H9 (cell line): Measurements from ENCODE around the gene TNFAIP8L1. TPM values are rescaled to one million over a fixed set of nuclear protein-coding genes. Genes with fewer than 3 reads are reported as not detected.

ENCODE experiments used
- DNase-seq: peaks from one replicate; pipeline ENCODE4 v3.0.0-alpha.2; 2017
- H2AFZ ChIP-seq: one replicate; pipeline ENCODE4 v1.6.1; 2013; ENCODE audit warnings: mild to moderate bottlenecking, low read length, control low read depth, moderate library complexity
- H2AK5ac ChIP-seq: 2 replicates; pipeline ENCODE4 v1.6.1; 2013; ENCODE audit warnings: low read length, control low read depth, mixed read lengths; ENCODE audit not compliant: insufficient read length
- H2BK120ac ChIP-seq: one replicate; pipeline ENCODE4 v1.6.1; 2013; ENCODE audit warnings: low read depth, mild to moderate bottlenecking, low read length, control low read depth, inconsistent platforms; ENCODE audit not compliant: poor library complexity, severe bottlenecking
- H2BK12ac ChIP-seq: 2 replicates; pipeline ENCODE4 v1.6.1; 2013; ENCODE audit warnings: low read length, control low read depth, mixed read lengths, low read depth; ENCODE audit not compliant: insufficient read length
- H2BK15ac ChIP-seq: 2 replicates; pipeline ENCODE4 v1.6.1; 2013; ENCODE audit warnings: low read depth, low read length, control low read depth
- H2BK20ac ChIP-seq: one replicate; pipeline ENCODE4 v1.6.1; 2013; ENCODE audit warnings: low read depth, mild to moderate bottlenecking, low read length, control low read depth, inconsistent platforms; ENCODE audit not compliant: poor library complexity, severe bottlenecking
- H2BK5ac ChIP-seq: 2 replicates; pipeline ENCODE4 v1.6.1; 2013; ENCODE audit warnings: low read length, control low read depth, mixed read lengths; ENCODE audit not compliant: insufficient read length
- H3K14ac ChIP-seq: 2 replicates; pipeline ENCODE4 v1.6.1; 2013; ENCODE audit warnings: low read length, control low read depth; ENCODE audit not compliant: insufficient read depth
- H3K18ac ChIP-seq: 2 replicates; pipeline ENCODE4 v1.6.1; 2013; ENCODE audit warnings: low read depth, mild to moderate bottlenecking, mixed read lengths, low read length, control low read depth; ENCODE audit not compliant: insufficient read length
- H3K23ac ChIP-seq: 2 replicates; pipeline ENCODE4 v1.6.1; 2013; ENCODE audit warnings: low read length, control low read depth, mixed read lengths, low read depth; ENCODE audit not compliant: insufficient read length
- H3K23me2 ChIP-seq: 2 replicates; pipeline ENCODE4 v1.6.1; 2013; ENCODE audit warnings: low read depth, mild to moderate bottlenecking, mixed read lengths, low read length, control low read depth; ENCODE audit not compliant: insufficient read length, poor library complexity, severe bottlenecking
- H3K27ac ChIP-seq: 2 replicates; pipeline ENCODE4 v1.5.1; 2013; ENCODE audit warnings: low read length, control low read depth, mixed read lengths, low read depth; ENCODE audit not compliant: insufficient read length
- H3K27me3 ChIP-seq: 2 replicates; pipeline ENCODE4 v1.6.1; 2013; ENCODE audit warnings: low read length, control low read depth, inconsistent platforms; ENCODE audit not compliant: insufficient read depth
- H3K4ac ChIP-seq: 2 replicates; pipeline ENCODE4 v1.6.1; 2013; ENCODE audit warnings: low read depth, mild to moderate bottlenecking, control low read depth, inconsistent platforms, low read length, moderate library complexity
- H3K4me1 ChIP-seq: 2 replicates; pipeline ENCODE4 v1.6.1; 2013; ENCODE audit warnings: low read length, control low read depth, inconsistent platforms; ENCODE audit not compliant: insufficient read depth
- H3K4me2 ChIP-seq: 2 replicates; pipeline ENCODE4 v1.6.1; 2013; ENCODE audit warnings: low read length, control low read depth, mixed read lengths; ENCODE audit not compliant: insufficient read length, insufficient read depth
- H3K56ac ChIP-seq: 2 replicates; pipeline ENCODE4 v1.6.1; 2013; ENCODE audit warnings: low read depth, mild to moderate bottlenecking, mixed read lengths, low read length, control low read depth; ENCODE audit not compliant: insufficient read length
- H3K79me1 ChIP-seq: 2 replicates; pipeline ENCODE4 v1.6.1; 2013; ENCODE audit warnings: low read depth, mild to moderate bottlenecking, moderate library complexity, low read length, control low read depth, inconsistent platforms; ENCODE audit not compliant: insufficient read depth, poor library complexity, severe bottlenecking
- H3K79me2 ChIP-seq: 2 replicates; pipeline ENCODE4 v1.6.1; 2013; ENCODE audit warnings: low read length, control low read depth, inconsistent platforms; ENCODE audit not compliant: insufficient read depth
- H3K9ac ChIP-seq: 2 replicates; pipeline ENCODE4 v1.6.1; 2013; ENCODE audit warnings: low read length, control low read depth, mixed read lengths; ENCODE audit not compliant: insufficient read length; ENCODE audit errors: extremely low read depth
- H3K9me3 ChIP-seq: one replicate; pipeline ENCODE4 v1.6.1; 2013; ENCODE audit warnings: low read depth, low read length, inconsistent platforms; ENCODE audit not compliant: control insufficient read depth
- H3T11ph ChIP-seq: one replicate; pipeline ENCODE4 v1.6.1; 2013; ENCODE audit warnings: mild to moderate bottlenecking, low read length, control low read depth, inconsistent platforms
- H4K20me1 ChIP-seq: one replicate; pipeline ENCODE4 v1.6.1; 2013; ENCODE audit not compliant: control insufficient read depth, insufficient read length, insufficient read depth
- H4K5ac ChIP-seq: 2 replicates; pipeline ENCODE4 v1.6.1; 2013; ENCODE audit warnings: low read depth, mild to moderate bottlenecking, mixed read lengths, low read length, control low read depth; ENCODE audit not compliant: insufficient read length
- H4K8ac ChIP-seq: replicated peaks from 2 replicates; pipeline ENCODE4 v1.6.1; 2013; ENCODE audit warnings: low read length, control low read depth, mixed read lengths, low read depth; ENCODE audit not compliant: insufficient read length
- H4K91ac ChIP-seq: 2 replicates; pipeline ENCODE4 v1.6.1; 2013; ENCODE audit warnings: low read depth, mild to moderate bottlenecking, moderate library complexity, mixed read lengths, low read length, control low read depth; ENCODE audit not compliant: insufficient read length
- H3K27ac Mint-ChIP-seq, 3 experiments: 2 replicates in 2 of 3; 3 replicates in 1 of 3; pipeline ENCODE4 v1.8.0; 2020 to 2021; ENCODE audit warnings: mixed read lengths in 3 of 3, mild to moderate bottlenecking in 1 of 3, moderate library complexity in 1 of 3
- H3K27me3 Mint-ChIP-seq: 2 replicates; pipeline ENCODE4 v1.8.0; 2021; ENCODE audit warnings: low read depth, mild to moderate bottlenecking, moderate library complexity, mixed read lengths
- H3K36me3 Mint-ChIP-seq, 3 experiments: 2 replicates in 2 of 3; 3 replicates in 1 of 3; pipeline ENCODE4 v1.8.0; 2020 to 2021; ENCODE audit warnings: low read depth in 3 of 3, mixed read lengths in 3 of 3; ENCODE audit not compliant: insufficient read depth in 1 of 3
- H3K4me1 Mint-ChIP-seq, 2 experiments: 2 replicates each; pipeline ENCODE4 v1.8.0; 2020; ENCODE audit warnings: mixed read lengths in 2 of 2
- H3K4me3 Mint-ChIP-seq, 2 experiments: 2 replicates in 1 of 2; 3 replicates in 1 of 2; pipeline ENCODE4 v1.8.0; 2020 to 2021; ENCODE audit warnings: mild to moderate bottlenecking in 2 of 2, mixed read lengths in 2 of 2, moderate library complexity in 1 of 2
- H3K9me3 Mint-ChIP-seq, 2 experiments: 2 replicates in 1 of 2; 3 replicates in 1 of 2; pipeline ENCODE4 v1.8.0; 2020; ENCODE audit warnings: mild to moderate bottlenecking in 2 of 2, mixed read lengths in 2 of 2, moderate library complexity in 1 of 2
- WGBS: extraction: QIAGEN DNeasy Blood & Tissue Kit; methylation state at CpG from one replicate; pipeline ENCODE4 v1.1.7; 2013; ENCODE audit warnings: missing lambda C conversion rate, low lambda C conversion rate, mixed read lengths; ENCODE audit not compliant: insufficient read length; ENCODE audit errors: extremely low coverage; 5-methylcytosine and 5-hydroxymethylcytosine counted together
- total RNA-seq: library from RNA; stranded (reverse); gene quantifications from 2 replicates; pipeline ENCODE4 v1.2.1, GENCODE V29; 2021
- TF ChIP-seq, protein P1 (sequence below): fragments of 200-600 bp; sonication (generic); conservative IDR thresholded peaks from 3 replicates; pipeline ENCODE4 v1.8.0; 2021; ENCODE audit warnings: antibody characterized with exemption, mild to moderate bottlenecking

The TNFAIP8L1 gene
- total RNA-seq, 1 experiment from 2014 or later: 4.2 TPM

DNA sequence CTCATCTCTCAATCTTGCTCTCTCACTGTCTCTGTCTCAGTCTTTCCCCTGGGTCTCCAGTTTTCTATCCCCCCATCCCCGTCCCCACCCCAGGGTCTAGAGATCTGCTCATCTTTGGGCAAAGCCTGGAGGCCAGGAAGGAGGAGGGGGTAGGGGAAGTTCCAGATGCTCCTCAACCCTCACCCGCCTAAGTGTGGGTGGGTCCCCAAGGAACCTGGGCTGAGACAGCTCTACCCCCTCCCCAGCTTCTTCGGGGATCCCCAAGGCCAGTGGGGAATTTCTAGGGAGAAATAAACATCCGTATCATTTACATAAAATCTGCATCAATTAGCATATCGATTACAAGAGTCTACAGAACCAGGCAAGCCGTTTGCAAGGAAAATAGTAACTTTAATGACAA lies 48.0 kb upstream of the TNFAIP8L1 start:
- no peak overlapping the region for H3K27ac ChIP-seq
- H4K5ac ChIP-seq: no peak overlapping the region
- peak overlapping the region in 1 of 3 experiments; percentile 76; a peak in 1 of 7 replicates for H3K27ac Mint-ChIP-seq
- H3K4me2 ChIP-seq: no peak overlapping the region
- H3K9me3 Mint-ChIP-seq: no peaks in the 10 kb centered on the region; a peak in 2 of 5 replicates
- H2BK120ac ChIP-seq: no peak overlapping the region
- H3K18ac ChIP-seq: no peak overlapping the region
- WGBS: no CpG with 5 or more reads among the region's 6 CpGs
- H3K27me3 Mint-ChIP-seq: peaks cover 53% of the 10 kb centered on the region
- TF ChIP-seq, protein P1, sequence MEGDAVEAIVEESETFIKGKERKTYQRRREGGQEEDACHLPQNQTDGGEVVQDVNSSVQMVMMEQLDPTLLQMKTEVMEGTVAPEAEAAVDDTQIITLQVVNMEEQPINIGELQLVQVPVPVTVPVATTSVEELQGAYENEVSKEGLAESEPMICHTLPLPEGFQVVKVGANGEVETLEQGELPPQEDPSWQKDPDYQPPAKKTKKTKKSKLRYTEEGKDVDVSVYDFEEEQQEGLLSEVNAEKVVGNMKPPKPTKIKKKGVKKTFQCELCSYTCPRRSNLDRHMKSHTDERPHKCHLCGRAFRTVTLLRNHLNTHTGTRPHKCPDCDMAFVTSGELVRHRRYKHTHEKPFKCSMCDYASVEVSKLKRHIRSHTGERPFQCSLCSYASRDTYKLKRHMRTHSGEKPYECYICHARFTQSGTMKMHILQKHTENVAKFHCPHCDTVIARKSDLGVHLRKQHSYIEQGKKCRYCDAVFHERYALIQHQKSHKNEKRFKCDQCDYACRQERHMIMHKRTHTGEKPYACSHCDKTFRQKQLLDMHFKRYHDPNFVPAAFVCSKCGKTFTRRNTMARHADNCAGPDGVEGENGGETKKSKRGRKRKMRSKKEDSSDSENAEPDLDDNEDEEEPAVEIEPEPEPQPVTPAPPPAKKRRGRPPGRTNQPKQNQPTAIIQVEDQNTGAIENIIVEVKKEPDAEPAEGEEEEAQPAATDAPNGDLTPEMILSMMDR: no peak
- H3K36me3 Mint-ChIP-seq: no peaks in the 10 kb centered on the region
- H2BK15ac ChIP-seq: no peak overlapping the region
- H2AK5ac ChIP-seq: no peak overlapping the region
- no peak overlapping the region for H3T11ph ChIP-seq
- H4K8ac ChIP-seq: no peak overlapping the region
- no peak overlapping the region for H3K14ac ChIP-seq
- H2AFZ ChIP-seq: no peak overlapping the region
- H2BK20ac ChIP-seq: no peak overlapping the region
- peaks cover 5 to 37% of the 10 kb centered on the region in 2 experiments for H3K4me1 Mint-ChIP-seq
- H3K23ac ChIP-seq: no peak overlapping the region
- no peak for DNase-seq
- H3K79me2 ChIP-seq: no peaks in the 10 kb centered on the region
- no peaks in the 10 kb centered on the region for H3K27me3 ChIP-seq
- H3K4me3 Mint-ChIP-seq: peak overlapping the region in 1 of 2 experiments; percentile 12; a peak in 1 of 5 replicates
- no peaks in the 10 kb centered on the region for H3K79me1 ChIP-seq
- no peaks in the 10 kb centered on the region for H3K9me3 ChIP-seq
- H3K4me1 ChIP-seq: no peaks in the 10 kb centered on the region
- H3K23me2 ChIP-seq: no peaks in the 10 kb centered on the region
- H4K91ac ChIP-seq: no peak overlapping the region
- no peak overlapping the region for H2BK5ac ChIP-seq
- H3K56ac ChIP-seq: no peak overlapping the region
- no peak overlapping the region for H3K9ac ChIP-seq
- H4K20me1 ChIP-seq: no peaks in the 10 kb centered on the region
- no peak overlapping the region for H2BK12ac ChIP-seq
- no peak overlapping the region for H3K4ac ChIP-seq
